DLD1 (cell line): ENCODE measurements around the gene MEOX1.
"Not testable (repeated sequence)": the region's sequence is repeated elsewhere in the genome, so short reads cannot be mapped to it uniquely, and the experiment has no call there.

Source experiments
- in situ Hi-C: cut with HindIII; loops from 2 replicates; pipeline ENCODE4 v1.10.0; 2017; ENCODE audit warnings: low sequenced_read_pairs

Gene MEOX1

GRCh38 chr17:43625606-43626005 is 36.1 kb downstream of the MEOX1 start:
- in situ Hi-C loops: no loop called here

GRCh38 chr17:43620581-43620980 is 41.1 kb downstream of the MEOX1 start:
- in situ Hi-C loops: no loop called here

DNA sequence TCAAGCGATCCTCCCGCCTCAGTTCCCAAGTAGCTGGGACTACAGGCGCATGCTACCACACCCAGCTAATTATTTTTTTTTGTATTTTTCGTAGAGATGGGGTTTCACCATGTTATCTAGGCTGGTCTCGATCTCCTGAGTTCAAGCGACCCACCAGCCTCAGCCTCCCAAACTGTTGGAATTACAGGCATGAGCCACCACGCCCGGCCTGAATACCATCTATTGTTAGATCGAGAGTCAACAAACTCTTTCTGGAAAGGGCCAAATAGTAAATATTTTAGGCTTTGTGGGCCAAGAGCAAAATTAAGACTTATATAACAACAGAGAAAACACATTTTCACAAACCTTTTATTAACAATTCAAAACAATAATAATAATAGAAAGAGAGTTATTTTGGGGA is 41.6 kb downstream of the MEOX1 start:
- in situ Hi-C loops: no loop called here

DNA sequence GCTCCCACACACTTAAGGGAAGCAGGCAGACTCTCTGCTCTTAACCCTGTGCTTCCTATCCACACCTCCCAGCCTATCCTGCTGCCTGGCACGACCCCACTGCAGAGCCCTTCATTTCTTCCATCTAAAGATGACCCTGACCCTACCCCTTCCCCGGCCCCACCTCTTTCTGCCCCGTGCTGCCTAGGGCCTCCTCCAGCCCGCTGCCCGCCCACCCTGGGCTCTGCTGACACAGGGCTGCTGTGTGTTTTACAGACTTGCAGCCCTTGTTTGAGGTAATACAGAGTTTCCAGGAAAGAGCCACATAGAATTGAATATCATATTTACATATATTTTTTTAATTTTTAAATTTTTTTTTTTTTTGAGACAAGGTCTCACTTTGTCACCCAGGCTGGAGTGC is 42.0 kb downstream of the MEOX1 start:
- in situ Hi-C loops: no loop called here

DNA sequence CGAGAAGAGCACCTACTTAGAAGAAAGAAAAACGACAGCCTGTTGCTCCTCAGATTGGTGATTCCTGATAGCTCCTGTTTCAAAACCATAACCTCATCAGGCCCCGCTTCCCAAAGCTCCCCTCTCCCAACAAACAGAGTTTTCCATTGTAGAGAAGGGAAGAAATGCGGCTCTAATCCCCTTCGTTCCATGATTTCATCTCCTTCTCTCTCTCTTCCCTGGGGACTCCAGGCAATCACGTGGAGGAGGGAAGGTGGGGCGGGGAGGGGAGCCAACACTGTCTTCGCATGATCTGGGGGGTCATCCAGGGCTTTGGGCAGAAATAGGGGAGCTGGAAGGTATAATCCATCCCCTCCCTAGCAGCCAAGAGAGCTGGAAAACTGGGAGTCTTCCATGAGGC is 43.4 kb downstream of the MEOX1 start:
- in situ Hi-C loops: no loop called here

DNA sequence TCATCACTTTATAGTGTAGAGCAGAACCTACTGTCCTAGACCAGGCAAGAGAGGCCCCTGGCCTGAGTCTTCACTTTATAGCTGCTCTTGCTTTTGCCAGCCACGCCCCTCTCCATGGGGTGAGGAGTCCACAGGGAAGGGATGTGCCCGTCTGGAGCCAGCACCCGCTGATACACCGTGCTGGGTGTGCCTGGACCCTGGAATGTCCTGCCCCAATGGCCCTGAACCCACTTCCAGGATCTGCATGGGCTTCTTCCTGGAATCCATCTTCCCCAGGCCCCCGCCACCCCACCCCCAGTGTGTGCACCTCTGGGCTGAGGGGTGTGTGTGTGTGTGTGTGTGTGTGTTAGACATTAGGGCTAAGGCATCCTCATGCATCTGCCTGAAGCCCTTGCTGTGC is 44.9 kb downstream of the MEOX1 start:
- in situ Hi-C loops: no loop called here

- in situ Hi-C loops: no loop called here
These were observed 45.3 kb downstream of the MEOX1 start for GRCh38 chr17:43616421-43616820.

- in situ Hi-C loops: no loop called here
These were observed 45.7 kb downstream of the MEOX1 start for GRCh38 chr17:43616029-43616351.

DNA sequence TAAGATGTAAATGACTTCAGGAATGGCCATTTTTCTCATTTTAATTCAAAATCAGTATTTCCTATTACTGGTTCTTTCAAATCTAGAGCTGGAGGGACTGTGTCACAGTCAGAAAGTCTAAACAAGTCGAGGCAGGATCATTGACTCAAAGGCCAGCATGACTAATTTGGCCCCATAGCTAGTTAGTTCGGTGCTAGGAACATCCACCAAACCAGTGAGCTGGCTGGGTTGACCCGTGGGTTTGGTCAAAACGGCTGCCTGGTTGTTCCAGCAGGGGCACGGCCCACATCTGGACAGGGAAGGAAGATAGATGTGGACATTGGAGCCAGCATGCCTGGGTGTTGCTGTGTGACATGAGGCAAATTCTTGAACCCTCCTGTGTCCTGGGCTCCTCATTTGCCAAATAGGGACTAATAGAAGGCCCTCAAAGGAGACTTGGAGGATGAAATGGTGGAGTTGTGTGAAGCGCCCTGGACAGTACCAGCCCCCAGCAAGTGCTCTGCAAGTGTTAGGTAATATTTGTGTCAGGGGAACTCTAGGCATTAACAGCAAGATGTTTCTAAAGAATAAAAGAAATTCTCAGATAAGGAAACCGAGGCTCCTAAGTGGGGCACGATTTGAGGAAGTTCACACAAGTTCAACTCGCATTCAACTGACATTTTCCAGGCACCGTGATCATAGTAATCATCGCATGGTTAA is 46.2 kb downstream of the MEOX1 start:
- in situ Hi-C loops: no loop called here

DNA sequence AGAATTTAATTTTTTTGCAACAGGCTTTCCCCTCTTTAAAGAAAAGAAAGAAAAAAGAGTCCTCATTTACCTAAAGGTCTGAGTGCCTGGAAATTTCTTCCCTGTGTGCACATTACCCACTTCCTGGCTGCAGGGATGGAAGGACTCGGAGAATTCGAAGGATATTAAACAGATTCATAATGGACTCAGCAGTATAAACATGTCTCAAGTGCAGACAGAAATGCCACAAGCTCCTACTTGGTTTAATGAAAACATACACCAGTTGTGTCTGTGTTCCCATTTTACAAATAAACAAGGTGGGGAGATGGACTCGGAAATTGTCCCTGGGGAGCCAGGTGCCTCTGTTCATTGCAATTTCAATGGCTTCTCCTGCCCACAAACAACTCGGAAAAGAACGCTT is 47.2 kb downstream of the MEOX1 start:
- in situ Hi-C loops: no loop called here

DNA sequence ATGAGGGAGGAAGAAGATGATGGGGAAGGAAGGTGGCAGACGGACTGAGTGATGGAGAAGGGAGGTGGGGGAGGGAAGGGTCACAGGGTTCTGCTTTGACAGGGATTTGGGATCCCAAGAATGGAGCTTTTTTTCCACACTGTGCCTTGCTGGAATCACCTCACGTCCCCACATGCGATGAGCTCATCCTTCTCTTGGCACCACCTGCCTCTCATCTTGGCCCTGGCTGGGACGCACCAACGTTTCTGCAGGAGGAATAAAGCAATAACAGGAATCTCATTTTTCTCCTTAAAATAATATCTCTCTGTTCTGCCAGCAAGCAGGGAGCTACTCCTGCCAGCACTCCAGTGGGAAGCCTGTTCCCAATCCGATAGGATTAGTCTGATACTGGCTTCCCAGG is 47.8 kb downstream of the MEOX1 start:
- in situ Hi-C loops: no loop called here

GRCh38 chr17:43612515-43612914 is 49.2 kb downstream of the MEOX1 start:
- in situ Hi-C loops: no loop called here

- in situ Hi-C loops: no loop called here
These were observed 50.3 kb downstream of the MEOX1 start for GRCh38 chr17:43611230-43611969.

GRCh38 chr17:43609613-43610385 is 51.9 kb downstream of the MEOX1 start:
- in situ Hi-C loops: no loop called here

- in situ Hi-C loops: no loop called here
These were observed 53.4 kb downstream of the MEOX1 start for GRCh38 chr17:43608313-43608712.

DNA sequence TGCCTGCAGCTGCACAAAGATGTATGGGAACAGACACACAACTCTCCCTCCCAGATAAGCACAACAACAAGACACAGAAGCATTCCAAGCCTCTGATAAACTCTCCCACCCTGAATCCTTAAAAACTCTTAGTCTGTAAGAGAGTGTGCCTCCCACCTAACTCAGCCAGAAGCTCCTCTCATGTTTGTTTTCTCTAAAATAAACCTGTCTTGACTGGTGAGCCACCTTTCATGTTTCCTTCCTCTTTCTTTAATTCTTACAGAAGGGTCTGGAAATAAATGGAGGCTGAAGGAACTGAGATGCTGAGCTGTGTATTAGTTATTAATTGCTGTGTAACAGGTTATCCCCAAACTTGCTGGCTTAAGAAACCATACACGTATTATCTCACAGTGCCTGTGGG is 57.2 kb downstream of the MEOX1 start:
- in situ Hi-C loops: no loop called here

DNA sequence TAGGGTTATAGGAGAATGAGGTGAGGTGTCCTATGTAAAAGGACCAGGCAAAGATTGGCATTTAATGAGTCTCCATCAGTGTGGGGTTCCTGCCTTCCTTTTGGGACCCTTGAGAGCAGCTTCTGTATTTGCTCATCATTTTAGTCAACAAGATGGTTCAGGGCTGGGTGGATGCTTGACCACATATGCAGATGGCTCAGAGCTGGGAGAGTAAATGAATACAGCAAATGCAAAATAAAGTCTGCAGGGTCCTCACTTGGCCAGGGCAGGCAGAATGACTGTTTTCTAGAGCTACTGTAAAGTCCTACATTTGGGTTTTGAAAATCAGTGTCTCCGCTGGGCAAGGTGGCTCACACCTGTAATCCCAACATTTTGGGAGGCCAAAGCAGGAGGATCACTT is 58.4 kb downstream of the MEOX1 start:
- in situ Hi-C loops: no loop called here

DNA sequence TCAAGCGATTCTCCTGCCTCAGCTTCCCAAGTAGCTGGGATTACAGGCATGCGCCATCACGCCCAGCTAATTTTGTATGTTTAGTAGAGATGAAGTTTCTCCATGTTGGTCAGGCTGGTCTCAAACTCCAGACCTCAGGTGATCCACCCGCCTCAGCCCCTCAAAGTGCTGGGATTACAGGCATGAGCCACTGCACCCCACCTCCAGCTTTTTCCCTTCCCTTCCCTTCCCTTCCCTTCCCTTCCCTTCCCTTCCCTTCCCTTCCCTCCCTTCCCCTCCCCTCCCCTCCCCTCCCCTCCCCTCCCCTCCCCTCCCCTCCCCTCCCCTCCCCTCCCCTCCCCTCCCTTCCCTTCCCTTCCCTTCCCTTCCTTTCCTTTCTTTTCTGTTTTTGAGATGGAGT is 59.2 kb downstream of the MEOX1 start:
- in situ Hi-C loops: not testable (repeated sequence)

GRCh38 chr17:43601280-43602039 is 60.3 kb downstream of the MEOX1 start:
- in situ Hi-C loops: no loop called here

DNA sequence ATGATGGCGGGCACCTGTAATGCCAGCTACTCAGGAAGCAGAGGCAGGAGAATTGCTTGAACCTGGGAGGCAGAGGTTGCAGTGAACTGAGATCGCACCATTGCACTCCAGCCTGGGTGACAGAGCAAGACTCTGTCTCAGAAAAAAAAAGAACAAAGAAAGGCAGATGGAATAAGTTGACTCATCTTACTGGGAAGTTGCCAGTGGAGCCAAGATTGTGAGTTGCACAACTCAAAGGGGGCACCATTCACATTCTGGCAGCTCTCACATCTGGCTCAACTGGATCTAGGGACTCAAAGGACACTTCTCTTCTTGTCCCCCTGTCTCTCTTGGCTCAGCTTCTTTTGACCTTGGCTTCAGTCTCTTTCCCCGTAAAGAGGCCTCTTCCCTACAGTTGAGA is 61.9 kb downstream of the MEOX1 start:
- in situ Hi-C loops: no loop called here

DNA sequence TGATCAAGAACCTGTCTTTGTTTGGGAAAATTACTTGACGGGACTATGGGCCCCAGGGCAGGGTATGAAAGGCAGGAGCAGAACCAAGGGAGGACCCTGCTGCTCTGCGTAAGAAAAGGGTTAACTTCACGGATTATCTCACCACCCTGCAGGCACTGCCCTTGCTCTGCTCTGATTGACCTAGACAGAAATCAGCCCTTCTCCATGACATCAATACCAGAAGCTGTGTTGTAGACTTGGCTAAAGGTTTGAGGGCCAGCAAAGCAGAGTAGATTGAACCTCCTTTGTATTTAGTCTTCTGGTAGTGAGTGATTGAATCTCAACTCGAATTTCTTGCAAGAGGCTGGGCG is 62.7 kb downstream of the MEOX1 start:
- in situ Hi-C loops: no loop called here
